ENCODE results near the gene HSD17B13.

Gene HSD17B13

DNA sequence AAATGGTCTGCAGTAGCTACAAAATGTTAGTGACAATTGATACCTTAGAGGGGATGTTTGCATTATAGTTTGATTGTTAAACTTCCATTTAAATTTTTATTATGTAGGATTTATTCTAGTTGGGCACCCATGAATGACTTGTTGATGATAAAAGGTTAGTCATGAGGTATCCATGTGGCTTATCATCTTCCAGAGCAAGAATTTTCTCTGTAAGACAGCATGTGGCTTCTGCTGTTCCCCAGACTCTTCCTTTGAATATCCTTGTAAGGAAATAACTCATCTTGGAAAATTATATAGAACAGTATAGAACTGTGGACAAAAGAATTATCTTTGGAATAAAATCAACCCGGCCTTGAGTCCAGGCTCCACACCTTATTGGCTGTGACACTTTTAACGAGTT is 62.2 kb downstream of the HSD17B13 start:
- no peak for DNase-seq

DNA sequence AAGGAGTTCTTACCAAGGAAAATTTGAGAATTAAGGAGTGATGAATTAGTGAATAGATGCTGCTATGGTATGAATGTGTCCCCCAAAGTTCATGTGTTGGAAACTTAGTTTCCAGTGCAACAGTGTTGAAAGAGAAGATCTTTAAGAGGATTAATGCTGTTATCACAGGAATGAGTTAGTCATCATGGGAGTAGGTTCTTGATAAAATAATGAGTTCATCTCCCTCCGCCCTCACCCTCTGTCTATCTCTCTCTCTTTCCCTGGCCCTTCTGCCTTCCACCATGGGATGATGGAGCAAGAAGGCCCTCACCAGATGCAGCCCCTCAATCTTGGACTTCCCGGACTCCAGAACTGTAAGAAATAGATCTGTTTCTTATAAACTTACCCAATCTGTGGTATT is 64.0 kb downstream of the HSD17B13 start:
- no peak for DNase-seq

DNA sequence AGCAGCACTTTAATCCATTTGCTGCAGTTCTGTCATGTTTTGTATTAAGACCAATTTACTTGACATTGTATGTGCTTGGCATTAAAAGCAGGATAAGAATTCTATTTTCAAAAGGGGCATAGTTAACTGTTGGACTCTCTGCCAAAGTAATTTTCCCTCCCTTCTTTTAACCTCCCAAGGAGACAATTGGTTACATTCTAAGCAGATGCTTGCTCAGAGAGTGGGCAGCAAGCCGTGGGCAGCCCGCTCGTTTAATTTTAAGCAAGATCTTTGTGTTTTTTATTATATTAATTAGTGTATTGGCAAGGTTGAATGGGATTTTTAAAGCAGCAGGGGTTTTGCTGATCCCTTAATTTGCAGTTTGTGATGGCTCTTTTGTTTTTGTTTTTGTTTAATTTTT is 65.2 kb downstream of the HSD17B13 start:
- no peak for DNase-seq

DNA sequence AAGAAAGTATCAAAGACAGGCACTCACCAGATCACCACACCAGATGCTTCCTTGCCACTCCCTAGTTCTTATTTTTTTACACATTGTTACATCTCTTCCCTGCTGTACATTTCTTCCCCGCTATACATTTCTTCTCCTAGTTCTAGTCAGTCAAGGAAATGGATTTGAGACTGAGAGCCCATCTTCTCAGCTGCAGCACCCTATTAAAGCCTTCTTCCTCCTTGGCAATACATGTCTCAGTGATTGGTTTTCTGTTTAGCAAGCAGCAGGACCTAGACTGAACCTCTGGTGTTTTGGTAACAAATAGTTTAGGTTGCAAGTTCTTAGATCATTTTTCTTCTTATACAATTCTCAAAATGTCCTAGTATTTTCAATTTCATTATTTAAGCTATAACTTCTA is 66.9 kb downstream of the HSD17B13 start:
- no peak for DNase-seq
